Muscle of leg (tissue), 11 donors: ENCODE results near the gene COX7A2. TPM values are rescaled to one million over a fixed set of nuclear protein-coding genes. Genes with fewer than 3 reads are reported as not detected.

ENCODE experiments used
- DNase-seq: peaks from one replicate; pipeline ENCODE4 v3.0.0; 2013
- H3K27ac ChIP-seq: one replicate; pipeline ENCODE4 v1.5.1; 2013; ENCODE audit warnings: mild to moderate bottlenecking, low read length, control low read depth
- H3K27me3 ChIP-seq: one replicate; pipeline ENCODE4 v1.6.1; 2013; ENCODE audit warnings: low read length; ENCODE audit not compliant: control insufficient read depth, insufficient read depth
- H3K36me3 ChIP-seq: one replicate; pipeline ENCODE4 v1.6.1; 2013; ENCODE audit warnings: low read length; ENCODE audit not compliant: control insufficient read depth, insufficient read depth
- H3K4me1 ChIP-seq: one replicate; pipeline ENCODE4 v1.6.1; 2013; ENCODE audit warnings: low read length; ENCODE audit not compliant: control insufficient read depth, insufficient read depth
- H3K4me3 ChIP-seq: one replicate; pipeline ENCODE4 v1.5.1; 2013; ENCODE audit warnings: low read length, control low read depth
- H3K9me3 ChIP-seq: replicated peaks from 2 replicates; pipeline ENCODE4 v1.6.1; 2013; ENCODE audit warnings: low read depth, low read length; ENCODE audit not compliant: control insufficient read depth
- WGBS: methylation state at CpG from one replicate; pipeline ENCODE4 v1.1.5; 2013; ENCODE audit warnings: missing lambda C conversion rate; ENCODE audit not compliant: insufficient coverage; 5-methylcytosine and 5-hydroxymethylcytosine counted together
- polyA plus RNA-seq, 8 donors: library from polyadenylated mRNA; unstranded; fragments of 120-200 nt; gene quantifications; one replicate each; pipeline versions ENCODE4 v1.2.1 to v1.2.3, GENCODE V29; 2013; ENCODE audit warnings: inconsistent platforms in 1 of 8, low replicate concordance in 1 of 8; ENCODE audit not compliant: insufficient read length in 8 of 8, insufficient read depth in 1 of 8
- total RNA-seq: library from RNA; stranded (reverse); fragments of 120-200 nt; gene quantifications from one replicate; pipeline ENCODE4 v1.2.4, GENCODE V29; 2013

COX7A2 gene
- total and polyA plus RNA-seq, 9 donors = 224 to 380 (median 249) TPM

DNA sequence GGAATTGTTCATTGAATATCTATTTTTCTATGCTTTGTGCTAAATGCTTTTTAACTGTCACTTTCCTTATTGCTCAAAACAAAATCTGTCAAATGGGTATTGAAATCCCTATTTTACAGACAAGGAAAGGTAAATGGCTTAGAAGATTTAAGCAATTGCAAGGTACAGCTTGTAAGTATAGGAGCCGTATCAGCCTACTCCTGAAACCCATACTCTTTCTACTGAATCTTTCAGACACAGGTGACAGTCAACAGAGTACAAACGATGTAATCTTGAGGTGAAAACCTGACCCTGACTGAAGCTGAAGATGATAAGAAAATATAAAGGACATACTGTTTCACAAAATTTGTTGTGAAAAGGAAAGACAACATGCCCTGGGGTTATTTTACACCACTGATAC lies 7.0 kb upstream of the COX7A2 start:
- Histone ChIP-seq H3K27ac (no peak overlapping the region), H3K36me3 (peaks cover 5% of the 10 kb centered on the region), H3K9me3 (no peaks in the 10 kb centered on the region), H3K27me3 (no peaks in the 10 kb centered on the region), H3K4me1 (no peaks in the 10 kb centered on the region), H3K4me3 (no peak overlapping the region)
- no CpG with 5 or more reads among the region's 2 CpGs for whole genome bisulfite sequencing
- no peak for DNase-seq

DNA sequence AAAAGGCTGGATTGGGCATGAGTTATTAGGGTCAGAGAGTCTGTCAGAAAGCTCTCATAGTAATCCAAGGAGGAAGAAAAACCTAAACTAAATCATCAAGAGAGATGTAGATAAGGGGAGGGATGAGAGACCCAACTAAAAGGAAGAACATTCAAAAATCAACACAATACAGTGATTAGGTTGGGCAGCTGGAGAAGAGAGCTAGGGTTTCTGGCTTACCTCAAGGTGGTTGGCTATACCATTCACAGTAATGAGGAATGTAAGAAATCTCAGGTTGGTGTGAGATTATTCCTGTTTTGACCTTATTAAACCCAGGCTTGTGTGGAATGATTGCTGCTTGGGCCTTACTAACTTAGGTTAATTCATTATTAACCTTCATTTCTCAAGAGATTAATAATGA lies 6.2 kb upstream of the COX7A2 start:
- Histone ChIP-seq H3K36me3 (peaks cover 5% of the 10 kb centered on the region), H3K4me1 (no peaks in the 10 kb centered on the region), H3K27ac (no peak overlapping the region), H3K27me3 (no peaks in the 10 kb centered on the region), H3K9me3 (no peaks in the 10 kb centered on the region), H3K4me3 (no peak overlapping the region)
- no peak for DNase-seq

- H3K27me3 ChIP-seq = no peaks in the 10 kb centered on the region
- H3K9me3 ChIP-seq = no peaks in the 10 kb centered on the region
- H3K36me3 ChIP-seq = no peaks in the 10 kb centered on the region
- no peak overlapping the region for H3K4me3 ChIP-seq
- H3K27ac ChIP-seq = no peak overlapping the region
- H3K4me1 ChIP-seq = peaks cover 9% of the 10 kb centered on the region
- no CpG with 5 or more reads among the region's 2 CpGs for WGBS
- no peak for DNase-seq
These were observed 2.8 kb upstream of the COX7A2 start for GRCh38 chr6:75246386-75246785.

DNA sequence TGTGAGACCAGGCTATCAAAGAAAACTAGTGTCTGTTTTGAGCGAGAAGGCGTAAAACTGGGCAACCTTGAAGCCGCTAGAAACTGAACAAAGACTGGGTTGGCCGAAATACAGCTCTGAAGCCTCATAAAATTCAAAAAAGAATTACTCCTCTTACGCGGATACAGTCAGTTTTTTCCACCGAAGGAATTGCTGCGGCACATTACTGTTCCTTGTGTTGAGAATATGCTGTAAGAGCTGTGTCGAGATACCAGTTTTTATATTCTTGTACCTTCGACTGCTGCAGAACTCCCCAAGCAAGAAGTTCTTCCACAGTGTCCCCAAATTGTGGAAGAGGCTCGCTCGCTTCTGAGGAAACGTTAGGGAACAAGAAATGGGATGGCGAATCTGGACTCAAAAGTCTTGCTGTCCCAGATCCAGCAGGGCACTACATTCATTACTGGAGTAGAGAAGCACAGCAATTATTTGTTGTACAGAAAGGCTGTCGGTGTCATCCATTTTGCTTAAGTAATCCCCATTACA lies 523 bp upstream of the COX7A2 start:
- no peaks in the 10 kb centered on the region for H3K9me3 ChIP-seq
- H3K4me3 ChIP-seq = peak overlapping the region; percentile 96
- peaks cover 9% of the 10 kb centered on the region for H3K4me1 ChIP-seq
- WGBS = 26% methylated on average over 6 of the region's 15 CpGs
- H3K36me3 ChIP-seq = peaks cover under 1% of the 10 kb centered on the region
- peak overlapping the region; percentile 99 for H3K27ac ChIP-seq
- no peak for DNase-seq
- H3K27me3 ChIP-seq = no peaks in the 10 kb centered on the region

GRCh38 chr6:75236630-75237029 lies 7.0 kb downstream of the COX7A2 start:
- peaks cover 9% of the 10 kb centered on the region for H3K36me3 ChIP-seq
- 82% methylated on average over 2 of the region's 4 CpGs for WGBS
- no peaks in the 10 kb centered on the region for H3K9me3 ChIP-seq

DNA sequence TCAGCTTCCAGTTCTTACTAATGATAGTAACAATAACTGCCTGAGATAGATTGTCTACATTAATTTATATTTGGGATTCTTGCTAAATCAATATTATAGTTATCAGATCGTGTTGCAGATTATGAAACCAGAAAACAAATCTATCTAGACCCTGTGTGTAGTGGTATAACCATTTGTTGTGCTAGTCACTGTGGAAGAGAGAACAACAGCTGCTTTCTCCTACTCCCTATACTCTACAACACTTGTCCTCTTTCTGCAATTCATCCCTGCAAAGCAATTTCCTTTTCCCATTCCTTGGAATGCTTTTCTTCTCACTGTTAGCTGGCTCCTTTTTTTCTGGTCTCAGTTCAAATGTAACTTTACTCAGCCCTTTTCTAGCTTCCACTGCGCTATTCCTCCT lies 8.3 kb downstream of the COX7A2 start:
- no peaks in the 10 kb centered on the region for H3K9me3 ChIP-seq
- peaks cover 20% of the 10 kb centered on the region for H3K4me1 ChIP-seq
- H3K36me3 ChIP-seq = peaks cover 9% of the 10 kb centered on the region
- peak overlapping the region; percentile 52 for H3K27ac ChIP-seq
- H3K4me3 ChIP-seq = no peak overlapping the region
- no CpG with 5 or more reads among the region's 2 CpGs for WGBS
- H3K27me3 ChIP-seq = no peaks in the 10 kb centered on the region
- no peak for DNase-seq

More at GRCh38 chr6:75236630-75237029, 7.0 kb downstream of the COX7A2 start:
- Histone ChIP-seq H3K27ac (no peak overlapping the region), H3K4me3 (no peak overlapping the region), H3K4me1 (peaks cover 18% of the 10 kb centered on the region), H3K27me3 (no peaks in the 10 kb centered on the region)
- no peak for DNase-seq

DNA sequence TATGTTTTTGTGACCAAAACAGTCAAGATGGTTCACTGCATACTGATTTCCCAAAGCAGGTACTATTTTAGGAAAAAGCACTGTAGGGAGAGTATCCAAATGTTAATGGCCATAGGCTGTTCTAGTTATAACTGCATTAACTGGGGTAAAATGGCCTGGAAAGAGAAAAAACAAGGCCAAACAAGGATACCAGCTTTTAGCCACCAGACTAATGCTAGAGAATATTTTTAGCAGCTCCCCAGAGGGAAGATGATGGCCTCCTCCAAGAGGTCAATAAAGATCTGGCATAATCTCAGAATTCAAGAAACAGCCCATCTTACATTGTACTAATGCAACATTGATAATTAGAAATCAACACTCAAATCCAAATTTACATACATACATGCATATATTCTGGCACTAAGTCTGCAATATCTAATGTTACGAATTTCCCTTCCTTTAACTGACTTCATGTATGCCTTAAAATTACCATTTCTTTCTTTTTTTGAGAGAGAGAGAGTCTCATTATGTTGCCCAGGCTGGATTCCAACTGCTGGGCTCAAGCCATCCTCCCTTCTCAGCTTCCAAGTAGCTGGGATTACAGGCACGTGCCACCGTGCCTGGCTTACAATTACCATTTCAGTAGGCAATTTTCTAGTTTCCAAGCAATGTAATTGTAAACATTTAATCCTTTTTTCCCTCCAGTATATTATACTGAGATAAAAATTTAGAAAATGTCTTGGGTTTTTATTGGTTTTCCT lies 9.3 kb downstream of the COX7A2 start:
- DNase-seq = peak; percentile 69
- no peak overlapping the region for H3K4me3 ChIP-seq
- peaks cover 20% of the 10 kb centered on the region for H3K4me1 ChIP-seq
- peaks cover 9% of the 10 kb centered on the region for H3K36me3 ChIP-seq
- no peaks in the 10 kb centered on the region for H3K9me3 ChIP-seq
- WGBS = no CpG with 5 or more reads among the region's 3 CpGs
- no peaks in the 10 kb centered on the region for H3K27me3 ChIP-seq
- no peak overlapping the region for H3K27ac ChIP-seq

- peak overlapping the region; percentile 9 for H3K27ac ChIP-seq
- DNase-seq = peak; percentile 37
- WGBS = no CpG with 5 or more reads among the region's 4 CpGs
These were observed 10.4 kb downstream of the COX7A2 start for GRCh38 chr6:75233092-75233615.

DNA sequence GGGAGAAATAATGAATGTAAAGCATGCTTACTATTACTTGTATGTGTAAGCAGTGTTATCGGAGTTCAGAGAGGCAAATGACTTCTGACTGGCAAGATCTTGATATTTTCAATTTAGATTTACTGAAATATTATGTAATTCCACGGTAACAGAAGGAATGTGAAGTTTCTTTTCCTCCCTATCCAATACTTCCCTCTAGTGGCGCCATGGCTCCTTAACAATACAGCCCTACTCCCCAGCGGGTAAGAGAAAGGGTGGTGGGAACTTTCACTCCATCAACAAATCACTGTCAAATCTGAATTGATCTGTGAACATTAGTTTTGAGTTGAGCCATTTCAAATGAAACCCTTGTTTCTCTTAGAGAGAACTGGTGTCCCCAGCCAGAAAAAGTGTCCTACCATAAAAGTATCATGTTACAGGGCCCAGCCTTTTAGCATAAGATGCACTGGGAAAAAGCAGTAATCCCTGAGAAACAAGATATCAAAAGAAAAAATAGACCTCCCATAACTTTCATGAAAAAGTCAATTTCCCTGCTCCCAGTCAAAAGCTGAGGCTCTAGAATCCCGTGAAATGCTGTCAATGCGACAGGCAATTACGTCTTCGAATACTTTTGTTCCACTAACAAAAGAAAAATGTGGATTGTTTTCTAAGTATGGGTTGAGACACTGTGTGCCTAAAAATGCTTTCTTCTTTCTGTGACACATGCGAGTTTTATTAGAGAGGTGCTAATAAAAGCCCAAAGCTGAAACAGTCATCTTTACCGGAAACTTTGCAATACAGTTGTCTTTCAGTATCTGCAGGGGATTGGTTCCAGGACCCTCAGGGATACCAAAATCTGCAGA lies 12.9 kb downstream of the COX7A2 start:
- H3K27ac ChIP-seq = no peak overlapping the region
- peak; percentile 62 for DNase-seq
- 50% methylated on average over 1 of the region's 10 CpGs for WGBS
- peaks cover 16% of the 10 kb centered on the region for H3K4me1 ChIP-seq
- H3K36me3 ChIP-seq = no peaks in the 10 kb centered on the region
- H3K27me3 ChIP-seq = no peaks in the 10 kb centered on the region
- H3K4me3 ChIP-seq = no peak overlapping the region
- no peaks in the 10 kb centered on the region for H3K9me3 ChIP-seq

More at GRCh38 chr6:75233092-75233615, 10.4 kb downstream of the COX7A2 start:
- Histone ChIP-seq H3K9me3 (no peaks in the 10 kb centered on the region), H3K4me1 (peaks cover 20% of the 10 kb centered on the region), H3K4me3 (no peak overlapping the region), H3K36me3 (peaks cover 2% of the 10 kb centered on the region), H3K27me3 (no peaks in the 10 kb centered on the region)

DNA sequence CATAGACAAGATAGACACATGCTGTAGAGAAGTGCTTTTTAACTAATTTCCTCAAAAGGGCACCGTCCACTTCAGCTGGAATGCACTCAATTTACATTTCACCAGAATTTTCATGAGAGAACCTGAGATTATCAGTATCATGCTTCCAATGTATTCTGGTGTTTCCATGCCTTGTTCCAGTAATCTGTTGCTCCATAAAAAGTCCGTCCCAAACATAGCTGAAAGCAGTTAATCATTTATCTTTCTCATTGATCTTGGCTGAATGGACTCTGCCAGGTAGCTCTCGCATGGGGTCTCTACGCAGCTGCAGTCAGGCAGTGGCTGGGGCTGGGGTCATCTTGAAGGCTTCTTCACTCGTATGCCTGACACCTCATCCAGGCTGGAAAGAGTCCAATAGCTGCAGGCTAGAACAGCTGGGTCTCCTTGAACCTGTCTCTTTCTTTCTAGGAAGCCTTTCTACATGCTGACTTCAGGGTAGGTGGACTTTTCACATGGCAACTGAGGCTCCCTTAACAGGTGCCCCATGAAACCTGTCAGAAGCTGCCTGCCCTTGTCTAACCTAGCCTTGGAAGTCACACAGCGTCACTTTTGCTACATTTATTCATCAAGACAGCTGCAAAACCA lies 19.2 kb downstream of the COX7A2 start:
- H3K4me1 ChIP-seq = no peaks in the 10 kb centered on the region
- no peaks in the 10 kb centered on the region for H3K9me3 ChIP-seq
- H3K36me3 ChIP-seq = no peaks in the 10 kb centered on the region
- H3K27me3 ChIP-seq = no peaks in the 10 kb centered on the region
- H3K27ac ChIP-seq = no peak overlapping the region
- H3K4me3 ChIP-seq = no peak overlapping the region
- WGBS = 62% methylated on average over 5 of the region's 6 CpGs
- no peak for DNase-seq
